Measurements from ENCODE around the gene HEY2.

DNA sequence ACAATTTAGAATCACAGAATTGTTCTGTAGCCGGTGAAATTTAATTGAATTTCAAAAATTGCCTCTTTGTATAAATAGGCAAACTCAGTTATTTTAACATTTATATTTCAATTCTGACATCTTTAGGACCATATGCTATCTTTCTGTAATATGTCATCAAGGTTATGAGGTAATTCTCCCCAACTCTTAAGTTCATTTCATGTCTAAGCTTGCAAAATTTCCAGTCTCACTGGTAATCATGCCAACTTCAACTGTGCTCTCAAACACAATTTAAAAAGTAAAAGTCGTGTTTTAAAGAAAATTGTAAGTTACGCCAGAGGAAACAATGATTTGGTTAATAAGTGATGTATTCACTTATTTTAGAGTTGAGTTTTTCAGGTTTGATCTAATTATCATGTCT lies 42.7 kb downstream of the HEY2 start:
- TF ChIP-seq, protein P1, sequence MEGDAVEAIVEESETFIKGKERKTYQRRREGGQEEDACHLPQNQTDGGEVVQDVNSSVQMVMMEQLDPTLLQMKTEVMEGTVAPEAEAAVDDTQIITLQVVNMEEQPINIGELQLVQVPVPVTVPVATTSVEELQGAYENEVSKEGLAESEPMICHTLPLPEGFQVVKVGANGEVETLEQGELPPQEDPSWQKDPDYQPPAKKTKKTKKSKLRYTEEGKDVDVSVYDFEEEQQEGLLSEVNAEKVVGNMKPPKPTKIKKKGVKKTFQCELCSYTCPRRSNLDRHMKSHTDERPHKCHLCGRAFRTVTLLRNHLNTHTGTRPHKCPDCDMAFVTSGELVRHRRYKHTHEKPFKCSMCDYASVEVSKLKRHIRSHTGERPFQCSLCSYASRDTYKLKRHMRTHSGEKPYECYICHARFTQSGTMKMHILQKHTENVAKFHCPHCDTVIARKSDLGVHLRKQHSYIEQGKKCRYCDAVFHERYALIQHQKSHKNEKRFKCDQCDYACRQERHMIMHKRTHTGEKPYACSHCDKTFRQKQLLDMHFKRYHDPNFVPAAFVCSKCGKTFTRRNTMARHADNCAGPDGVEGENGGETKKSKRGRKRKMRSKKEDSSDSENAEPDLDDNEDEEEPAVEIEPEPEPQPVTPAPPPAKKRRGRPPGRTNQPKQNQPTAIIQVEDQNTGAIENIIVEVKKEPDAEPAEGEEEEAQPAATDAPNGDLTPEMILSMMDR (IDR thresholded peaks at IDR 0.05; ENCODE audit: low read depth, low read length, missing input control), result no peak
- TF ChIP-seq, protein P2, sequence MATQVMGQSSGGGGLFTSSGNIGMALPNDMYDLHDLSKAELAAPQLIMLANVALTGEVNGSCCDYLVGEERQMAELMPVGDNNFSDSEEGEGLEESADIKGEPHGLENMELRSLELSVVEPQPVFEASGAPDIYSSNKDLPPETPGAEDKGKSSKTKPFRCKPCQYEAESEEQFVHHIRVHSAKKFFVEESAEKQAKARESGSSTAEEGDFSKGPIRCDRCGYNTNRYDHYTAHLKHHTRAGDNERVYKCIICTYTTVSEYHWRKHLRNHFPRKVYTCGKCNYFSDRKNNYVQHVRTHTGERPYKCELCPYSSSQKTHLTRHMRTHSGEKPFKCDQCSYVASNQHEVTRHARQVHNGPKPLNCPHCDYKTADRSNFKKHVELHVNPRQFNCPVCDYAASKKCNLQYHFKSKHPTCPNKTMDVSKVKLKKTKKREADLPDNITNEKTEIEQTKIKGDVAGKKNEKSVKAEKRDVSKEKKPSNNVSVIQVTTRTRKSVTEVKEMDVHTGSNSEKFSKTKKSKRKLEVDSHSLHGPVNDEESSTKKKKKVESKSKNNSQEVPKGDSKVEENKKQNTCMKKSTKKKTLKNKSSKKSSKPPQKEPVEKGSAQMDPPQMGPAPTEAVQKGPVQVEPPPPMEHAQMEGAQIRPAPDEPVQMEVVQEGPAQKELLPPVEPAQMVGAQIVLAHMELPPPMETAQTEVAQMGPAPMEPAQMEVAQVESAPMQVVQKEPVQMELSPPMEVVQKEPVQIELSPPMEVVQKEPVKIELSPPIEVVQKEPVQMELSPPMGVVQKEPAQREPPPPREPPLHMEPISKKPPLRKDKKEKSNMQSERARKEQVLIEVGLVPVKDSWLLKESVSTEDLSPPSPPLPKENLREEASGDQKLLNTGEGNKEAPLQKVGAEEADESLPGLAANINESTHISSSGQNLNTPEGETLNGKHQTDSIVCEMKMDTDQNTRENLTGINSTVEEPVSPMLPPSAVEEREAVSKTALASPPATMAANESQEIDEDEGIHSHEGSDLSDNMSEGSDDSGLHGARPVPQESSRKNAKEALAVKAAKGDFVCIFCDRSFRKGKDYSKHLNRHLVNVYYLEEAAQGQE (IDR thresholded peaks at IDR 0.05), result no peak
- no peak for TF ChIP-seq RAD21 (IDR thresholded peaks at IDR 0.05)
- TF ChIP-seq, protein P3, sequence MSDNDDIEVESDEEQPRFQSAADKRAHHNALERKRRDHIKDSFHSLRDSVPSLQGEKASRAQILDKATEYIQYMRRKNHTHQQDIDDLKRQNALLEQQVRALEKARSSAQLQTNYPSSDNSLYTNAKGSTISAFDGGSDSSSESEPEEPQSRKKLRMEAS (IDR thresholded peaks at IDR 0.05), result no peak
- TF ChIP-seq JUND (IDR thresholded peaks at IDR 0.05), result no peak

Data from liver (tissue), 3 donors.